Immature natural killer cell (primary cell): ENCODE data around the gene PPM1F. TPM values are rescaled to one million over a fixed set of nuclear protein-coding genes. Genes with fewer than 3 reads are reported as not detected.

Experiments used
- DNase-seq, 3 donors: peaks; one replicate each; pipeline ENCODE4 v3.0.0; 2022; ENCODE audit warnings: mixed read lengths in 1 of 3
- H3K27ac Mint-ChIP-seq, 6 donors: one replicate each; pipeline ENCODE4 v1.8.0; 2020; ENCODE audit warnings: mixed read lengths in 6 of 6, mild to moderate bottlenecking in 5 of 6, inconsistent platforms in 4 of 6, moderate library complexity in 3 of 6
- H3K27me3 Mint-ChIP-seq, 3 donors: one replicate each; pipeline ENCODE4 v1.8.0; 2020 to 2021; ENCODE audit warnings: low read depth in 3 of 3, mild to moderate bottlenecking in 3 of 3, mixed read lengths in 3 of 3, moderate library complexity in 3 of 3, inconsistent platforms in 1 of 3
- H3K36me3 Mint-ChIP-seq, 3 donors: one replicate each; pipeline ENCODE4 v1.8.0; 2020; ENCODE audit warnings: mixed read lengths in 3 of 3, inconsistent platforms in 2 of 3, mild to moderate bottlenecking in 2 of 3
- H3K4me1 Mint-ChIP-seq, 2 donors: one replicate each; pipeline ENCODE4 v1.8.0; 2020; ENCODE audit warnings: inconsistent platforms in 2 of 2, mild to moderate bottlenecking in 2 of 2, mixed read lengths in 2 of 2, moderate library complexity in 1 of 2
- H3K4me3 Mint-ChIP-seq, 5 donors: one replicate each; pipeline ENCODE4 v1.8.0; 2020; ENCODE audit warnings: mild to moderate bottlenecking in 5 of 5, mixed read lengths in 5 of 5, inconsistent platforms in 3 of 5, moderate library complexity in 3 of 5
- H3K9me3 Mint-ChIP-seq, 6 donors: one replicate each; pipeline ENCODE4 v1.8.0; 2020; ENCODE audit warnings: mild to moderate bottlenecking in 6 of 6, mixed read lengths in 6 of 6, inconsistent platforms in 4 of 6, moderate library complexity in 3 of 6
- polyA plus RNA-seq, 3 donors: library from polyadenylated mRNA; unstranded; fragments of 300-500 nt; fragmentation: Illumina TruSeq; gene quantifications; one replicate each; pipeline ENCODE4 v1.2.3, GENCODE V29; 2021

PPM1F gene
- polyA plus RNA-seq, 3 donors from 2014 or later = 5.5 to 13.6 (median 8.0) TPM

- Mint-ChIP-seq H3K27me3 (peaks cover 0 to 2% (median 0%) of the 10 kb centered on the region in 3 donors), H3K27ac (no peak overlapping the region), H3K9me3 (no peaks in the 10 kb centered on the region), H3K36me3 (no peaks in the 10 kb centered on the region), H3K4me3 (no peak overlapping the region), H3K4me1 (peaks cover 25 to 27% of the 10 kb centered on the region in 2 donors)
- no peak for DNase-seq
Measured at GRCh38 chr22:21985214-21985613, 32.6 kb upstream of the PPM1F start.

DNA sequence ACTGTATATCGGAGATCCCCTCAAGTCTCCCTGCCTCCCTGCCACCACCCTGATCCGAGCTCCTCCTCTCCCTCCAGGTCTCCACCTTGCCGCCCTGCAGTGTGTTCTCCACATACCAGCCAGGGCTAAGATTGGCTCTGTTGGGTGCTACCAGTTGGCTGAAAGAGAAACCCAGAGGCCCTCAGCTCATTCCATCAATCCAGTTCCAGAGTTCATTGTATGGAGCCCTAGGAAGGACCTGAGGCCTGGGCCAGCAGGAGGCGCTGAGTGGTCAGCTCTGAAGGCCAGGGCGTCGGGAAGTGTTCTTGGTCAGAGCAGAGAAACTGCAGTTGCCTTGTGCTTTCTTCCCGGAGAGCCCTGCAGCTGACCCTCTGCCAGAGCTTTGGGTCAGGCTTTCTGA lies 32.1 kb upstream of the PPM1F start:
- Mint-ChIP-seq H3K27ac (no peak overlapping the region), H3K27me3 (peaks cover 0 to 2% (median 0%) of the 10 kb centered on the region in 3 donors), H3K4me3 (peak overlapping the region in 2 of 5 donors; percentile 33 to 42), H3K4me1 (peaks cover 29 to 31% of the 10 kb centered on the region in 2 donors), H3K36me3 (no peaks in the 10 kb centered on the region), H3K9me3 (no peaks in the 10 kb centered on the region)
- DNase-seq = no peak

DNA sequence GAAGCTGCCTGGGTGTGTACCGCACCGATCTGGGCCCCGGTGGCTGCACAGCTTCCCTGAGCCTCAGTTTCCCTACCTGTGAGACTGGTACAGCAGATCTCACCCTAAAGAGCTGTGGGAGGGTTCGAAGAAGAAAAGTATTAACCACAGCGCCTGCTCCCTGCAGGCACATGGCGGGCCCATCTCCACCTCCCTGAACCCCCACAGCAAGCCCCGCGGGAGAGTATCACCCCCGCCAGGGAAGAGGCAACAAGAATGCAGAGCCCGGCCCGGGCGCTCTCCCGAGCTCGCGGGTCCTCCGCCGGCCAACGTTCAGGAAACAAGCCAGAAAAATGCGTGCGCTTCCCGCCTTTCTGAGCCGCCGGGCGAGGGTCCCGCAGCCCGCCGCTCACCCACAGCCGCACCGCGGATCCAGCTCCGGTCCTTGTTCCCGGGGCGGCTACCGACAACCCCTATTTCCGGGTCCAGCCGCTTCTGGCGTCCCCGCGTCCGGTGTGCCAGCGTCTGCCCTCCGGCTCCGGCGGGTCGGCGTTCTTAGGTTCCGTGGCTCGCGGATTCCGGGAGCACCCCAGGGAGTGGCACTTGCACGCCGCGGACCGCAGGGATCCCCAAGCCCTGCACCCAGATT lies 29.8 kb upstream of the PPM1F start, which contains the start of gene TOP3B:
Gene TOP3B, minus strand, starts transcription at position 450 of the 628 bp plus-strand sequence. CDS start 7,078 bp downstream, outside the sequence.
- DNase-seq = peak; percentile 64 to 74 (median 73)
- peaks cover 40 to 46% of the 10 kb centered on the region in 2 donors for H3K4me1 Mint-ChIP-seq
- peak within 1 kb of the TSS; percentile 87 to 90 (median 89) for H3K4me3 Mint-ChIP-seq
- H3K27ac Mint-ChIP-seq = peak within 1 kb of the TSS; percentile 74 to 90 (median 82)
- H3K36me3 Mint-ChIP-seq = no peaks in the 10 kb centered on the region
- peaks cover 1 to 4% (median 2%) of the 10 kb centered on the region in 3 donors for H3K27me3 Mint-ChIP-seq
- no peaks in the 10 kb centered on the region for H3K9me3 Mint-ChIP-seq

DNA sequence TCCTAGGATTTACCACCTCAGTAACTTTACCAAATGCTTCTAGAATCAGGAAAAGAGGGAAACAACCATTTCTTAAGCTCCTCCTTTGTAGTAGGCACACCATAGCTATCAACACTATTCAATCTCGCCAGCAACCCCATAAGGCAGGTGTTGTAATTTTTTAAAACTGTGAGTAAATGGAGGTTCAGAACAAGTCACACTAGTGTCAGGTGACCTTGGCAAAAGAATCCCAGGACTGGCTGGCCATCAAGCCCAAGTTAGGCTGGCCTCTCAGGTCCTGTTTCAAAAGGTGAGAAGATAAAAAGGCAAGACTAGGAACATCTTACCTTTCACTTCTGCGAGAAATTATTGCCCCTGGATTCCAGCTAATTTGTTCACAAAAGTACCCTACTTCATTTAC lies 29.2 kb upstream of the PPM1F start:
- Mint-ChIP-seq H3K4me1 (peaks cover 41 to 52% of the 10 kb centered on the region in 2 donors), H3K36me3 (no peaks in the 10 kb centered on the region), H3K27ac (peak overlapping the region; percentile 74 to 90 (median 82)), H3K27me3 (peaks cover 1 to 4% (median 2%) of the 10 kb centered on the region in 3 donors), H3K9me3 (no peaks in the 10 kb centered on the region), H3K4me3 (peak overlapping the region; percentile 87 to 90 (median 89))
- DNase-seq = no peak

DNA sequence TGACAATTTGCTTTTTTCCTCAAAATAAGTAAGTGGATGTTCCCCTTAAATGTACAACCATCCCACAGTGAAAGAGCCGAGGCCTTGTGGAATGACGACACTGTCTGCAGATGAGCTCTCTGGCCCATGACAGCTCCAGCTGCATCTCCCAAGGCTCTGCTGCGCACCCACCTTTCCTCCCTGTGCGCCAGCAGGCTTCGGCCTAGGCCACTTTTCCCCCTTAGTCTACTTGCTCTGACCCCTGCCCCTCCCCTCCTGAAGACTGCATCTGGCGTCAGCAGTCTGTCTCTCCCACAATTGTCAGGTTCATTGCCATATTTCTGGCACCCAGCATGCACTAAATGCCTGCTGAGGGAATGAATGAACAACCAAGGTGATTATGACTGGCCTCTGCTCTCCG lies 27.9 kb upstream of the PPM1F start:
- H3K4me3 Mint-ChIP-seq = peak overlapping the region in 3 of 5 donors; percentile 87 to 90 (median 89)
- H3K27ac Mint-ChIP-seq = peak overlapping the region in 2 of 6 donors; percentile 2 to 21
- H3K27me3 Mint-ChIP-seq = peaks cover 1 to 4% (median 2%) of the 10 kb centered on the region in 3 donors
- no peaks in the 10 kb centered on the region for H3K36me3 Mint-ChIP-seq
- peaks cover 50 to 63% of the 10 kb centered on the region in 2 donors for H3K4me1 Mint-ChIP-seq
- H3K9me3 Mint-ChIP-seq = no peaks in the 10 kb centered on the region
- DNase-seq = no peak

DNA sequence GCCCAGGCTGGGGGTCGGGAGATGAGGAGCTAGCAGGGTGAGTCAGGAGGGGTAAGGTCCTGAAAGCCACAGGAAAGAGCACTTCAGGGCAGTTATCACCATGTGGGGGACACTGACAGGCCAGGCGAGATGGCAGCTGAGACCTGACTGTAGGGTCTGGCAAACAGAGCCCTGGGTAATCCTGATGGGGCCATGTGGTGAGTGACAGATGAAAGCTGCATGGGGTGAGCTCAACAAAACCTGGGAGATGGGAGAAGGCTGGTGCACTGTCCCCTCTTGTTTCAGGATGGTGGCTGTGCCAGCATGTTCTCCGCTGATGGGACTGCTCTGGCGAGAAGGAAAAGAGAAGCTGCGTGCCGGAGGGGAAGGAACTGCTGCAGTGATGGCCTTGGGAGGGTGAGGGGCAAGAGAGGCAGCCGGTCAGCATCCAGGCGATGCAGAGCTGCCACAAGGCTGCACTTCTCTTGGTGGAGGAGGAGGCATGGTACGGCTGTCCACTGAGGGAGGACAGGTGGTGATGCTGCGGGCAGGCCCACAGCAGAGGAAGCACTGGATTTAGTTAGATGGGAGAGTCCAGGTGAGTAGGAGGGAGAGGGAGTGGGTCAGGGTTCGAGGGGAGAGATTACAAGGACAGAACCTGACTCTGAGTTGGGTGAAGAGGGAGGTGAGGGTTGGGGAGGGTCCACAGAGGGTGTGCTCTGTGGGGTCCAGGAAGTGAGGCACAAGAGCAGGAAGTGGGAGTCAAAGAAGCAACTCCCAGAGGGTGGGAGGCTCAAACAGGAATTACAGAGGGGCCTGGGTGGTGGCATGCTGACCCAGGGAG lies 26.1 kb upstream of the PPM1F start:
- Mint-ChIP-seq H3K4me3 (peak overlapping the region in 1 of 5 donors; percentile 15), H3K27ac (peak overlapping the region in 3 of 6 donors; percentile 10 to 52 (median 46)), H3K9me3 (no peaks in the 10 kb centered on the region), H3K27me3 (peaks cover 0 to 4% (median 1%) of the 10 kb centered on the region in 3 donors), H3K4me1 (peaks cover 48 to 65% of the 10 kb centered on the region in 2 donors), H3K36me3 (peaks cover 0 to 8% (median 4%) of the 10 kb centered on the region in 3 donors)
- no peak for DNase-seq

DNA sequence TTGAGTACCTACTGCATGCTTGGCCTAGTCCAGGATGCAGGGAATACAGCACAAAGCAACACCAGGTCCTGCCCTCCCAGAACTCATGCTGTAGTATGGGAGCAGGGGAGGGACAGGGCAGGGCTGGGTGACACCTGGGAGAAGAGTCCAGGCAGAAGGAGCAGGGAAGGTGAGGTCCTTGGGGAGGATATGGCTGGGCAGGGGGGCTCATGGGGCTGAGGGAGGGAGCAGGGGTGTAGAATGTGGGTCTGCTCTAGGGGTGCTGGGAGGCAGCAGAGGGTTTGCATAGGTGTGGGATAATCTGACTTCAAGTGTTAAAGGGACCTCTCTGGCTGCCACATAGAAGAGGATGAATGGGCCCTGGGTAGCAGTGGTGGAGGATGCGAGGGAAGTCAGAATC lies 25.2 kb upstream of the PPM1F start:
- Mint-ChIP-seq H3K4me1 (peaks cover 48 to 64% of the 10 kb centered on the region in 2 donors), H3K27ac (no peak overlapping the region), H3K9me3 (no peaks in the 10 kb centered on the region), H3K27me3 (peaks cover 0 to 4% (median 3%) of the 10 kb centered on the region in 3 donors), H3K4me3 (no peak overlapping the region), H3K36me3 (peaks cover 0 to 8% (median 4%) of the 10 kb centered on the region in 3 donors)
- DNase-seq = no peak

DNA sequence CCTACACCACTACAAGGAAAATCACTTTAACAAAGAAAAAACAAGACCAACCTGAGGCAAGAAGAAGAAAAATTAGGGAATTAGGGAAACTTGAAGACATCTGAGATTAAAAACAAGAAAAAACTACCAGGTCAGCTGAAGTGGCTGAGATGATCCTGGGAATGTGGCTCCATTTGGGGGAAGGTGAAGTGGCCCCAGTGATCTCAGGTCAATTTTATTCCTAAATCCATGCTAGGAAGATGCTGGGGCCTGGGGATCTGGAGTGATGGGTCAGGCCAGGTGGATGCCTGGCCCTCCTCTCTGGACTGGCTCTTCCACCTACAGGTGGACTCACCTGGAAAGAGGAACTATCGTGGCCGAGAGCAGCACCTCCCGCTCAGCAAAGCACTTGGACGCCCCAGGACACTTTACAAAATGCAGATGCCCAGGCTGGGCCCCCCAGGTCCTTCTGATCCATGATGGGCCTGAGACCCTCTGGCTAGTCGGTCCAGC lies 23.3 kb upstream of the PPM1F start:
- H3K4me3 Mint-ChIP-seq = no peak overlapping the region
- peaks cover 3 to 11% (median 4%) of the 10 kb centered on the region in 3 donors for H3K36me3 Mint-ChIP-seq
- no peaks in the 10 kb centered on the region for H3K9me3 Mint-ChIP-seq
- H3K27me3 Mint-ChIP-seq = peaks cover 0 to 4% (median 3%) of the 10 kb centered on the region in 3 donors
- peaks cover 31 to 45% of the 10 kb centered on the region in 2 donors for H3K4me1 Mint-ChIP-seq
- no peak for DNase-seq
- no peak overlapping the region for H3K27ac Mint-ChIP-seq

DNA sequence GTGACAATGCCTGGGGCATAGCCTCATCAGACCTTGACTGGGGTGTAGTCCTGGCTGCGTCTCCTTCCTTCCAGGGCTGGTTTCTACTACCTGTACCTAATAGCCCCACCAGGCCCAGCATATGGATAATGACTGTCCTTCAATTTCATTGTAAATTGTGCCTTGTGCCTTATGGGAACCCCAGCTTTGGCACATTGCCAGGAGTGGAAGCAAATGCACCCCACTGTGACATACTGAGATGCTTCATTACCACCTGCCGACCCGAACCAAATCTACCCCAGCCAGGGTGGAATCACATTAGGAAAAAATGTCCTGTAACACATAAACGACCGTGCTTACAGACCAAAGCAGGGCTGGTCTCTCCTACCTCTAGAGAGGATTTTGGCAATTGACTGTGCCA lies 22.6 kb upstream of the PPM1F start:
- no peak overlapping the region for H3K27ac Mint-ChIP-seq
- peaks cover 25 to 39% of the 10 kb centered on the region in 2 donors for H3K4me1 Mint-ChIP-seq
- no peak for DNase-seq
- no peak overlapping the region for H3K4me3 Mint-ChIP-seq
- peaks cover 4 to 15% (median 7%) of the 10 kb centered on the region in 3 donors for H3K36me3 Mint-ChIP-seq
- no peaks in the 10 kb centered on the region for H3K9me3 Mint-ChIP-seq
- peaks cover 0 to 4% (median 3%) of the 10 kb centered on the region in 3 donors for H3K27me3 Mint-ChIP-seq

GRCh38 chr22:21974058-21974649 lies 21.5 kb upstream of the PPM1F start:
- H3K4me1 Mint-ChIP-seq = peaks cover 21 to 34% of the 10 kb centered on the region in 2 donors

DNA sequence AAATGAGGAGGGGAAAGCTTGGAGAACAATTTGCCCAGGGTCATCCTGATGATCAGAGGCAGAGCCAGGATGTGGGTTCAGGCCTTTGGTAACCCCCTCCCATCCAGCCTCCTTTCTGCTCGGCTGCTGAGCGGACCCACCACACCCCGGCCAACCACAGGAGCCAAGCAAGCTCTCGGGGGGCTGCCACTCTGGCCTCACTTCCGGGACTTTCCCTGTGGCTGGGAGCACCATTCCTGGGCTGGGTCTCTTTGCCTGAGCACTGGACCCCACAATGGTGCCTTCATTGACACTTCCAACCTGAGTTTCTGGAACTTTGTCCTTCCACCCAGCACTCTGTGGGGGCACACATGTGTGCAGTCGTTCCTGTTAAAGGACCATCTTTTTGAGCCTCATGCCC lies 20.2 kb upstream of the PPM1F start:
- H3K4me1 Mint-ChIP-seq = peaks cover 12 to 21% of the 10 kb centered on the region in 2 donors
- H3K4me3 Mint-ChIP-seq = no peak overlapping the region
- no peaks in the 10 kb centered on the region for H3K9me3 Mint-ChIP-seq
- DNase-seq = no peak
- H3K27ac Mint-ChIP-seq = no peak overlapping the region
- H3K36me3 Mint-ChIP-seq = peaks cover 11 to 22% (median 12%) of the 10 kb centered on the region in 3 donors
- peaks cover 0 to 2% (median 1%) of the 10 kb centered on the region in 3 donors for H3K27me3 Mint-ChIP-seq

More at GRCh38 chr22:21974058-21974649, 21.5 kb upstream of the PPM1F start:
- H3K27ac Mint-ChIP-seq = no peak overlapping the region
- H3K9me3 Mint-ChIP-seq = no peaks in the 10 kb centered on the region
- no peak overlapping the region for H3K4me3 Mint-ChIP-seq
- no peak for DNase-seq
- H3K36me3 Mint-ChIP-seq = peaks cover 4 to 15% (median 7%) of the 10 kb centered on the region in 3 donors
- peaks cover 0 to 4% (median 3%) of the 10 kb centered on the region in 3 donors for H3K27me3 Mint-ChIP-seq

DNA sequence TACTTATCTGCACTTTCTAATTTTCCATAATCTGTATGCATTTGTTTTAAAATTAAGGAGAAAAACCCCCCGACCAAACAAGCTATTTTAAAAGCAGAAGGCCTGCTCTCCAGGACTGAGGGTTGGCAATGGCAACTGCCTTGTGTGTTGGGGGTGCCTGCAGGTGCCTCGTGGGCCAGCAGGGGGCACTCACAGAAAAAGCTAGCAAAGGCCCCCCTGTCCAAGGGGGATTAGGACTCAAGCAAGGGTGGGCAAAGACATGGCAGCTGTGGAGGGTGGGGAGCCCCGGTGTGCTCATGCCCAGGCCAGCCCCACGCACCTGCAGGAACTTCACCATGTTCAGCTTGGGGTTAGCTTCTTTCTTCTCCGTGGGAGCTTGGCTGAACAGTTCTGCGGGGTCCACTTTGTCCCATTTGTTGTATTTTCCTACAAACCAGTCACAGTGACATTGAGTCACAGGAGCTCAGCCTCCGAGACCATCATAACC lies 19.7 kb upstream of the PPM1F start:
- Mint-ChIP-seq H3K36me3 (peaks cover 12 to 22% (median 13%) of the 10 kb centered on the region in 3 donors), H3K9me3 (no peaks in the 10 kb centered on the region), H3K4me1 (peaks cover 8 to 18% of the 10 kb centered on the region in 2 donors), H3K27me3 (peaks cover 0 to 2% (median 1%) of the 10 kb centered on the region in 3 donors), H3K27ac (no peak overlapping the region), H3K4me3 (no peak overlapping the region)
- peak; percentile 25 to 38 (median 26) for DNase-seq

- Mint-ChIP-seq H3K4me3 (no peak overlapping the region), H3K36me3 (peaks cover 12 to 26% (median 17%) of the 10 kb centered on the region in 3 donors), H3K27ac (no peak overlapping the region), H3K4me1 (peaks cover 8 to 13% of the 10 kb centered on the region in 2 donors), H3K27me3 (peaks cover 0 to 3% (median 1%) of the 10 kb centered on the region in 3 donors), H3K9me3 (no peaks in the 10 kb centered on the region)
- no peak for DNase-seq
Measured at GRCh38 chr22:21971858-21972275, 19.2 kb upstream of the PPM1F start.
